ENCODE results near the gene CASQ2.

Gene CASQ2

DNA sequence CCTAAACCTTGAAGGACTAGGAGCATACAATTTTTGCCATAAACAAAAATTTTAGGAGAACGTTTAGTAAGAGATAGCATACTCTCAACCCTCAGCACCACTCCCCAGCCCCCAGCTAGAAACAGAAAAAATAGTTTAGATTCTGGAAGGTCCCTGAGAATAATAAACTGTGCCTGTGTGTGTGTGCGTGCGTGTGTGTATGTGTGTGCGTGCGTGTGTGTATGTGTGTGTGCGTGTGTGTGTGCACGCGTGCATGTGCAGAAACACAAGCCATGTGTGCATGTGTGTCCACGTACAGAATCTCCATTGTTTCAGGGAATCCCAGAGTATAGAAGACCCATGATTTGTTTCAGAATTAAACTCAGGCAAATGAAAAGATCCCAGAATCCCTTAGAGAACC lies 62.6 kb downstream of the CASQ2 start:
- H3K27me3 Mint-ChIP-seq: peaks cover 20% of the 10 kb centered on the region
- H3K4me1 Mint-ChIP-seq (ENCODE audit: low read depth): no peaks in the 10 kb centered on the region
- H3K9me3 Mint-ChIP-seq: no peaks in the 10 kb centered on the region
- H3K27ac Mint-ChIP-seq: no peak overlapping the region
- no peaks in the 10 kb centered on the region for H3K36me3 Mint-ChIP-seq (ENCODE audit: low read depth)
- no peak overlapping the region for H3K4me3 Mint-ChIP-seq

DNA sequence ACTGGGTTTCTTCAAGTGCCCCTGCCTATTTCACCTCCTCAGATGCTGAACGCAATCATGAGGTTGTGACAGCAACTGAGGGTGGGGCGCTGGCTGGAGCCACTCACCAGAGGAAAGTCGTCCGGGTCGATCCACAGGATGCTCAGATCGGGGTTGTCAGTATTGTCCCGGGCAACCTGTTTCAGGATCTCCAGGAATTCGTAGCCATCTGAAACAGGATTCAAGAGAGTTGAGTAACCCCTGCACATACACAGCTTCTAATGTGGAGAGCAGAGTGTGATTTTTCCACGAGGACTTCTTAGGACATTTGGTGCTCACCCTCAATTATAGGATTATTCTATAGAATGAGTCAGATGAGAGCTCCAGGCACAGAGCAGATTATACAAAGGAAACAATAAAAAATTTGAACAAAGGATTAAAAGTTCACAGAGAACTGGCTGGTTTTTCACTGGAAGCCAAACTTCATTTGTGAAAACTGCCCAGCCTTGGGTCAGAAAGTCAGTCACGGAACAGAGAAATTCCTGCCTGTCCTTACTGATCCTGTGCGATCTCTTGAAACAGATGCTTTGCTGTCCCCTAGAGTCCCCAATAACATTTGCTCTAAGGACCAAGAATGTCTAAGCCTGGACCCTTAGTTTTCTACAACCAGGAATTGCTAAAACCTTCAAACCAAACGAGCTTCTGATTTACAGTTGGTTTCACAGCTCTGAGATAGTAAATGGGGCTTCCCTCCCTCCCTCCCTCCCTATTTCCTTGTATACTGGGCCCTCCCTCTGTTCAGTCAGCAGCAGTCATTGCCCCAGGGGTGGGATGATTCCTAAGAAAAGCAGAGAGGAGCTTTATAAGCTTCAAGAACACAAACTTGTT lies 63.2 kb downstream of the CASQ2 start:
- Mint-ChIP-seq H3K36me3 (ENCODE audit: low read depth) (no peaks in the 10 kb centered on the region), H3K9me3 (no peaks in the 10 kb centered on the region), H3K27me3 (peaks cover 19% of the 10 kb centered on the region), H3K4me3 (no peak overlapping the region), H3K27ac (no peak overlapping the region), H3K4me1 (ENCODE audit: low read depth) (no peaks in the 10 kb centered on the region)

DNA sequence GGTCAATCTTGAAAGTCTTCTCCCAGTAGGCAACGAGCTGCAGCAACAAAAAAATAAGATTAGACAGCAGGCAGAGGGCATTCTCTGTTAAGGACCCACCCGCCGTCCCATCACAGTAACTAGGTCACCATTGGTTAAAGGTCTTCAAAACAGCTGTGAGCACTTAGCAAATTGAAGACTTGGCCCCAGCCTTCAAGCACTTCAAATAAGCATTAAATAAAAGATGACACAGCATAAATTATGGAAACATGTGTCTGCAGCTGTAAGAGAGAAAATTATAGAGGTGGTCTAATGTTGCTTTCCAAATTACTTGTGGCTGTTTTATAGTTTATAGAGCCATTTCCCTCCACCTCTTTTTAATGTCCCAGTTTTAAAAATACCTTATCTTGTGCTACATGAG lies 65.6 kb downstream of the CASQ2 start:
- Mint-ChIP-seq H3K4me3 (no peak overlapping the region), H3K4me1 (ENCODE audit: low read depth) (no peaks in the 10 kb centered on the region), H3K27me3 (peaks cover 14% of the 10 kb centered on the region), H3K27ac (no peak overlapping the region), H3K9me3 (no peaks in the 10 kb centered on the region), H3K36me3 (ENCODE audit: low read depth) (no peaks in the 10 kb centered on the region)

DNA sequence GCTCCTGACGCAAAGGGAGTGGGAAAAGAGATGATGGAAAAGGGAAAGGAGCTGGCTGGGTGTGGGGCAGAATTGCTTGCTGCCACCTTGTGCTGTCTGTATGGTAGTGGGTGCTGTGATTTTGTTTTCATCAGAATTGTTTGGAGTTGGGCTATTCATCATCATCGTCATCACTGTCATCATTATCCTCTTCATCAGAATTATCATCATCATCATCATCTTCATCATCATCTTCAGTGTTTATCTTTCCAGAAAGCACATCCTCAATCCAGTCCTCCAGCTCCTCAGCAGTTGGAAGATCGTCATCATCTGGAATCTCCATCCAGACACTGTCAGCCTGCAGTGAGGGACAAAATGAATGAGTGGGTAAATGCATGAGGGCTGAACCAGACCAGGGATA lies 67.4 kb downstream of the CASQ2 start:
- H3K27ac Mint-ChIP-seq: no peak overlapping the region
- H3K36me3 Mint-ChIP-seq (ENCODE audit: low read depth): no peaks in the 10 kb centered on the region
- H3K27me3 Mint-ChIP-seq: peaks cover 9% of the 10 kb centered on the region
- H3K9me3 Mint-ChIP-seq: no peaks in the 10 kb centered on the region
- no peaks in the 10 kb centered on the region for H3K4me1 Mint-ChIP-seq (ENCODE audit: low read depth)
- H3K4me3 Mint-ChIP-seq: no peak overlapping the region

DNA sequence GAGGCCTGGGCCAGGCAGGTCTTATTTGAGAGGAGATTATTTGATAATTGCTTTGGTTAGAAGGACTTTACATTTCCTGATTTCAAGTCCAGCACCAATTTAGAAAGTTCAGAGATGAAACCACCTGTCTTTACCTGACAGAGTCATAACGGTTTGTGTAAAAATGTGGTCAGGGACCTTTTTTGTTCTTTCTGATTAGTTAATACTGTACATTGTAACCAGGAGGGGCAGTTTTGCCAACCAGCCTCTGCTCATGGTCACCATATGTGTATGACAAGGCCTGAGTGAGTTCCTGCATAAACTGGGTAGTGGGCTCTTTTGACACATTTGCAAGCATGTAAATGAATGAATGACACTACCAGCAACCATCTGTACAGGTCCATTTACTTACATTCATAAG lies 70.9 kb downstream of the CASQ2 start:
- no peaks in the 10 kb centered on the region for H3K9me3 Mint-ChIP-seq
- H3K27ac Mint-ChIP-seq: no peak overlapping the region
- H3K27me3 Mint-ChIP-seq: peaks cover 9% of the 10 kb centered on the region
- H3K36me3 Mint-ChIP-seq (ENCODE audit: low read depth): no peaks in the 10 kb centered on the region
- no peak overlapping the region for H3K4me3 Mint-ChIP-seq
- no peaks in the 10 kb centered on the region for H3K4me1 Mint-ChIP-seq (ENCODE audit: low read depth)

DNA sequence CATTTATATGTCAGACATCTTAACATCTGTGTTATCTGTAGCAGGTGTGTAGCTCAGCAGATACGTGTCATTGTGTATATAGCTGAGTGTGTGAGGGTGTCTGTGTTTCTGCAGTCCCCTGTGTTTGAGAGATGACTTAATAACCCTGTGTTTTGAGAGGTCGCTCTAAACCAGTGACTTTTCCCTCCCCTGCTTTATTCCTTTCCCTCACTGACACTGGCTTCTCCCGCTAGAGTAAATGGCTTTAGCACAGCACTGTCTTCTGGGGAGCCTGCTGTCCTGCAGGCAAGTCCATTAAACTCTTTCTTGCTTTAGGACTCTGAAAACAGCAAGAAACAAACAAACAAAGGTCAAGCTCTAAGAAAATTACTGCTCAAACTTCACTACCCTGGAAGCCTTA lies 73.7 kb downstream of the CASQ2 start:
- Mint-ChIP-seq H3K4me3 (no peak overlapping the region), H3K27ac (no peak overlapping the region), H3K9me3 (no peaks in the 10 kb centered on the region), H3K27me3 (peaks cover 4% of the 10 kb centered on the region), H3K36me3 (ENCODE audit: low read depth) (no peaks in the 10 kb centered on the region), H3K4me1 (ENCODE audit: low read depth) (no peaks in the 10 kb centered on the region)

DNA sequence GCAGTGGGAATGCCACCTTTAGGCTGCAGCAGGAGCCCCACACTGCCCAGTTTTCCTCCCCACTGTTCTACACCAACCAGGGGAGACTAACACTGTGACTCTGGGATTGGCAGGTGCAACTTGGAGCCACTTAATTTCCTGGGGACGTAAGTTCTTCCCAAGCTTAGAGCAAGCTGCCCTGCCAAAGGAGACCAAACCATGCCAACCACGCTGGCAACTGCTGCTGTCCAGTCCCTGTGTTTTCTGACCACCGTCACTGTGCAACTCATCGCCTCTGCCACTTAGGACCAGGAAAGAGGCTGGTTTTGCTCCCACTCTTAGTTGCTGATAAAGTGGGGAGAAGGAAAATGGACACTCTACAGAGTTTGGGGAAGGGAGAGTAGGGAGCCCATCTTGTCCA lies 76.3 kb downstream of the CASQ2 start:
- Mint-ChIP-seq H3K4me1 (ENCODE audit: low read depth) (no peaks in the 10 kb centered on the region), H3K27ac (no peak overlapping the region)

DNA sequence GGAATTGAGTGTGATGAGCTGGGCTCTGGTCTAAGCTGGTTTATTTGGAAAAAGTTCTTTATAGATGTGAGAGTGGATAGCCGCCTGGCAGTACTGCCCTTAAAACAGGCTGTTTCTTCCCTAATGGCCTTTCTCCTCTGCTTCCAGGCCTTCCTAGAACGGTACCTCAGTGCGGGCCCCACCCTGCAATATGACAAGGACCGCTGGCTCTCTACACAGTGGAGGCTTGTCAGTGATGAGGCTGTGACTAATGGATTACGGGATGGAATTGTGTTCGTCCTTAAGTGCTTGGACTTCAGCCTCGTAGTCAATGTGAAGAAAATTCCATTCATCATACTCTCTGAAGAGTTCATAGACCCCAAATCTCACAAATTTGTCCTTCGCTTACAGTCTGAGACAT lies 77.5 kb downstream of the CASQ2 start:
- Mint-ChIP-seq H3K9me3 (no peaks in the 10 kb centered on the region), H3K27me3 (no peaks in the 10 kb centered on the region), H3K4me3 (no peak overlapping the region), H3K4me1 (ENCODE audit: low read depth) (no peaks in the 10 kb centered on the region), H3K36me3 (ENCODE audit: low read depth) (no peaks in the 10 kb centered on the region), H3K27ac (no peak overlapping the region)

More for the DNA sequence above, 76.3 kb downstream of the CASQ2 start:
- Mint-ChIP-seq H3K4me3 (no peak overlapping the region), H3K27me3 (no peaks in the 10 kb centered on the region), H3K9me3 (no peaks in the 10 kb centered on the region), H3K36me3 (ENCODE audit: low read depth) (no peaks in the 10 kb centered on the region)

DNA sequence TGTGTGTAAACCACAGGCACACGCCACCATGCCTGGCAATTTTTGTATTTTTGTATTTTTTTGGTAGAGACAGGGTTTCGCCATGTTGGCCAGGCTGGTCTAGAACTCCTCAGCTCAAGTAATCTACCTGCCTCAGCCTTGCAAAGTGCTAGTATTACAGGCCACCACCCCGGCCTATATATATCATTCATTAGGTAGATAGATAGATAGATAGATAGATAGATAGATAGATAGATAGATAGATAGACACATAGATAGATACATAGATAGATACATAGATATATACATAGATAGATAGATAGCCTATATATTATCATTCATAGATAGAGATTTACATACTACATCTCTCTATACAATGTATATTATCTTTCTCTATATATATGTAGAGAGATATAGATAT lies 80.8 kb downstream of the CASQ2 start:
- no peaks in the 10 kb centered on the region for H3K27me3 Mint-ChIP-seq
- H3K4me1 Mint-ChIP-seq (ENCODE audit: low read depth): no peaks in the 10 kb centered on the region
- no peaks in the 10 kb centered on the region for H3K36me3 Mint-ChIP-seq (ENCODE audit: low read depth)
- H3K27ac Mint-ChIP-seq: no peak overlapping the region
- H3K9me3 Mint-ChIP-seq: no peaks in the 10 kb centered on the region
- no peak overlapping the region for H3K4me3 Mint-ChIP-seq

DNA sequence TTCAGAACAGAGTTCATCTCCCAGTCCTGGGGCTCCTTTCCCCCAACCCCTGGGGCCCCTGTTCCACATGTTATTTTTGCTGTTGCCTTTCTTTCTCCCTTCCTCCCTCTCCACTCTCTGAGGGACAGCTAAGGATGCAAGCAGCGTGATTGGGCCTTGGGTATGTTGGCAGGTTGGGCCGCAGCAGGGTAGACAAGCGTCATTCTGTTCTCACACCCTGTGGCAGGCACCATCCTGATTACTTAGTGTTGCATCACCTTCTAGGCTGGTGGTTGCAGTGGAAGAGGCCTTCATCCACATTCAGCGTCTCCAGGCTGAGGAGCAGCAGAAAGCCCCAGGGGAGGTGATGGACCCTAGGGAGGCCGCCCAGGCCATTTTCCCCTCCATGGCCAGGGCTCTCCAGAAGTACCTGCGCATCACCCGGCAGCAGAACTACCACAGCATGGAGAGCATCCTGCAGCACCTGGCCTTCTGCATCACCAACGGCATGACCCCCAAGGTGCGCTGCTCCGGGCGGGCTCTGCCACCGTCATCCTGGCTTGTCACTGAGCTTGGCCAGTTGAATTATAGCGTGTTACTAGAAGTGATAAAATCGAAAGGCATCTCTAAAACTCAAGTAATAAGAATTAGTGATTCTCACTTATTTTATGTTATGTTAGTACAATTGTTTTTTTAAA lies 83.3 kb downstream of the CASQ2 start:
- Mint-ChIP-seq H3K9me3 (no peaks in the 10 kb centered on the region), H3K4me3 (no peak overlapping the region), H3K27ac (no peak overlapping the region), H3K4me1 (ENCODE audit: low read depth) (no peaks in the 10 kb centered on the region), H3K27me3 (no peaks in the 10 kb centered on the region), H3K36me3 (ENCODE audit: low read depth) (no peaks in the 10 kb centered on the region)

DNA sequence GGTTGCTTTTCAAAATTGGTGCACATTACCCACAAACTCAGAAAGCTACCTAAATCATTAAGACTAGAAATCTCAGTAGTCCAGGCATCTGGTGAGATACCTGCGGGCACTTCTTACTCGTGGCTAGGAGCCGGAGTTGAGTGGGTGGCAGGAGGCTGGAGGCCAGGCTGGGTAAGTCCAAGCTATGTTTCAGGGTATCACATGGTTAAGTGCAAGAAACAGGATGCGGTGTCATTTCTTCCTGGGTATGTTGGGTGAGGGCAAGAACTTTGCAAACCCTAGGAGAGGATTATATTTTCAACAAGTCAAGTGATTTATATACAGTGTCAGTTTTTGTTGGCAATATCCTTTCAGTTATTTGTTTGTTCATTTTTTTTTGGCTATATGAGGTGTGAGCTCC lies 85.7 kb downstream of the CASQ2 start:
- Mint-ChIP-seq H3K4me3 (no peak overlapping the region), H3K27ac (no peak overlapping the region), H3K9me3 (no peaks in the 10 kb centered on the region), H3K4me1 (ENCODE audit: low read depth) (no peaks in the 10 kb centered on the region), H3K27me3 (no peaks in the 10 kb centered on the region), H3K36me3 (ENCODE audit: low read depth) (no peaks in the 10 kb centered on the region)

DNA sequence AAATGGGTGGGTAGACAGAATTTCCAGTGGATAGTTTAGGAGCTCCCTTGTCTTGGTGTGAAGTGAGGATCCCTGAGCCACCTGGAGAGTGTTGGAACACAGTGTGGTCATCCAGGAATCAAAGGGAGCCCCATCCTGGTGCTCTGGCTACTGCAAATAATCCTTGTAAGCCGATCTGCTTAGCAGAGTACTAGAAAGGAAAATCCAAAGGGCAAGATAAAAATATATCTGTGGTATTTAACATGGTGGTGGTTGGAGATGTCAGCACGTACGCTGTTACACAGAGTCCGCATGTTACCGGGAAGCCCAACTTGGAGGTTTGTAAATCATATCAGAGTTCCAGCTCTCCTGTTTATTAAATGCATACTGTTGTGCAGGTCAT lies 87.8 kb downstream of the CASQ2 start:
- H3K9me3 Mint-ChIP-seq: no peaks in the 10 kb centered on the region
- no peaks in the 10 kb centered on the region for H3K36me3 Mint-ChIP-seq (ENCODE audit: low read depth)
- no peaks in the 10 kb centered on the region for H3K27me3 Mint-ChIP-seq
- H3K27ac Mint-ChIP-seq: no peak overlapping the region
- H3K4me1 Mint-ChIP-seq (ENCODE audit: low read depth): peaks cover 4% of the 10 kb centered on the region
- H3K4me3 Mint-ChIP-seq: no peak overlapping the region

DNA sequence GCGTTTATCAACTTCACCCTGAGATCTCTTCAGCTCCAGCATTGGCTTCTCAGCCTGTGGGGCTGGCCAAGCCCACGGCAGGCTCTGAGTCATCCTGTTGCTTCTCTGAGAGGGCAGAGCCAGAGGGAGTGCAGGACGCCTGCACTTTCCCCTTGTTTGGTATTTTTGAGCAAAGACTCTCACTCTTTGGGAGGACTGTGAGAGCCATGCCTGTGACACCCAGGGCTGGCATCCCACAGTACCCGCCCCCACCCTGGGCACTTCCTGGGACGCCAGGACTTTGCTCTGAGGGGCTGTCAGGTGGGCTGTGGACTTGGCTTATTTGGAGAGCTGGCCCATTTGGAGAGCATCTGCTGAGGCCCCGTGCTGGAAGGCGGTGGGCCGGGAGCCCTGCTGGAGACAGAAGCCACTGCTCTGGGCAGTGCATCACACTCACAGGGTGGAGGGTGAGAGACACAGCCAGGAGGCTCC lies 89.3 kb downstream of the CASQ2 start:
- H3K4me1 Mint-ChIP-seq (ENCODE audit: low read depth): peaks cover 4% of the 10 kb centered on the region
- H3K4me3 Mint-ChIP-seq: no peak overlapping the region
- no peaks in the 10 kb centered on the region for H3K9me3 Mint-ChIP-seq
- H3K36me3 Mint-ChIP-seq (ENCODE audit: low read depth): no peaks in the 10 kb centered on the region
- no peaks in the 10 kb centered on the region for H3K27me3 Mint-ChIP-seq
- no peak overlapping the region for H3K27ac Mint-ChIP-seq

DNA sequence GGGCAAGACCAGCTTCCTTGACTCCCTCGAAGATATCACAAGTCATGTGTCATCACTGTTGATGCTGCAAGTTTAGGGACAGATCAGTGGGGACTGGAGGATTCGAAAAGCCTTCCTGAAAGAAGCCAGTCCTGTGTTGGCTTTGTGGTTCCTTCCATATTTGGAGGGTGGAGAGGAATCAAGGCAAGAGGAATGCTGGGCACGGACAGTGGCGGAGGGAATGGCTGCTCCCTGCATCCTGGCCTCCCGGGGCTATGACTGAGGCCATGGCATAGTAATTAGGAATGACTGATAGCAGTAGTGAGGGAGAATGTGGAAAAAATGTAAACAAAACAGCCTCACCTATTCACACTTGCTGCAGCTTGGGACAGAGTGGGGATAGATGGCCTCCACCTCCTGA lies 90.4 kb downstream of the CASQ2 start:
- Mint-ChIP-seq H3K9me3 (no peaks in the 10 kb centered on the region), H3K4me1 (ENCODE audit: low read depth) (peaks cover 4% of the 10 kb centered on the region), H3K27ac (no peak overlapping the region), H3K36me3 (ENCODE audit: low read depth) (no peaks in the 10 kb centered on the region), H3K4me3 (no peak overlapping the region), H3K27me3 (no peaks in the 10 kb centered on the region)

DNA sequence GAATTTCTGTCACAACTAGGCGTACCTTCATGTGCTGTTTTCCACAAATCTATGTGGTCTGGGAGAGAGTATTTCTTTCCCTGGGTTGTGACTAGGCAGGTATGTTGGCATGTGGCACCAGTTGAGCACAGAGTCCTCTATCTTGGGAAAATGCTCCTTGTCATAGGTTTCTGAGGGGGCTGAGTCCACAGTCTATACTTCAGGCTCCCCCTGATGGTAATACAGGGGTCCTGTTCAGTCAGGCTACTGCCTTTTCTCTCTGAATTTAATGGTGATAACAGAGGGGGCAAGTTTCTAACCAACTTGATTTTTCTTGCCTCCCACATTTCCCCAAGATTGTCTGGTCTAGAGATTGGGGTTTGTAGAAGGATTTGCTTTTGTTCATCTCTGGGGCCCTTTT lies 90.9 kb downstream of the CASQ2 start:
- Mint-ChIP-seq H3K36me3 (ENCODE audit: low read depth) (no peaks in the 10 kb centered on the region), H3K4me3 (no peak overlapping the region), H3K27me3 (no peaks in the 10 kb centered on the region), H3K9me3 (no peaks in the 10 kb centered on the region), H3K4me1 (ENCODE audit: low read depth) (peaks cover 4% of the 10 kb centered on the region), H3K27ac (no peak overlapping the region)

DNA sequence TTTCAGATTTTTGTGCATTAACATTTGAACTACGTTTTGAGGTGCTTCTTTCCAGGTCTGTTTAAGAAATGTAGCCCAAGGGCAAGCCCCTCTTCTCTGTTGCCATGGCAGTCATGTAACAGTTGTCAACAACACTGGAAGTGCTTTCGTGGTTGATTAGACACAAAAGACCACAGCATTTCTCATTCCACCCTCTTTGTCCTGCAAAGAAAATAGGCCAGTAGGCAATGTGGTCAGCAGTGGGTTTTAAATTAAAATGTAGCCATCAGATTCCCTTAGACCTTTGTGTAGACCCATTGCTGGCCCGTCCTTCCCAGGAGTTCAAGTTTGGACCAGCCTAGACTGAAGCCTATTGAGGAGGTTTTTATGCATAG lies 91.3 kb downstream of the CASQ2 start:
- no peak overlapping the region for H3K4me3 Mint-ChIP-seq
- no peaks in the 10 kb centered on the region for H3K9me3 Mint-ChIP-seq
- H3K4me1 Mint-ChIP-seq (ENCODE audit: low read depth): peaks cover 4% of the 10 kb centered on the region
- H3K27ac Mint-ChIP-seq: no peak overlapping the region
- H3K36me3 Mint-ChIP-seq (ENCODE audit: low read depth): no peaks in the 10 kb centered on the region
- no peaks in the 10 kb centered on the region for H3K27me3 Mint-ChIP-seq
